ENCODE measurements around the gene C17orf113. TPM values are rescaled to one million over a fixed set of nuclear protein-coding genes. Genes with fewer than 3 reads are reported as not detected.

The C17orf113 gene
- total and polyA plus RNA-seq, 2 of the 13 experiments (the other 11 are each of a cell fraction or from before 2014, with no cell fraction given): 0.87 to 1.1 TPM

- peak; percentile 66; the same call in 1 of the 2 replicates for TF ChIP-seq ZHX2 (IDR thresholded peaks at IDR 0.05; ENCODE audit: low read depth)
- no peak for TF ChIP-seq ZHX2 (CRISPR knock-in tag; IDR thresholded peaks at IDR 0.05; ENCODE audit: borderline replicate concordance)
- peak; percentile 79; the same call in 1 of the 2 replicates for TF ChIP-seq ZBTB7B (CRISPR knock-in tag; IDR thresholded peaks at IDR 0.05)
- TF ChIP-seq ARID5B (CRISPR knock-in tag; IDR thresholded peaks at IDR 0.05): peak; percentile 12
- 0 out of 2 replicates have a peak, but pooled peaks have one; percentile 31 for TF ChIP-seq ZNF274 (CRISPR knock-in tag; IDR thresholded peaks at IDR 0.05)
- no peak for TF ChIP-seq LRRFIP1 (CRISPR knock-in tag; conservative IDR thresholded peaks at IDR 0.05)
- no peak for TF ChIP-seq MTERF4 (CRISPR knock-in tag; IDR thresholded peaks at IDR 0.05)
- peak; percentile 67; the same call in 1 of the 2 replicates for TF ChIP-seq ZMYM4 (CRISPR knock-in tag; IDR thresholded peaks at IDR 0.05)
- TF ChIP-seq SALL2 (CRISPR knock-in tag; IDR thresholded peaks at IDR 0.05): peak; percentile 52; the same call in 1 of the 2 replicates
- no peak for TF ChIP-seq DPF2 (CRISPR knock-in tag; IDR thresholded peaks at IDR 0.05; ENCODE audit: borderline replicate concordance, low read depth)
- peak; percentile 68; the same call in 1 of the 2 replicates for TF ChIP-seq KAT8 (CRISPR knock-in tag; IDR thresholded peaks at IDR 0.05)
- peak; percentile 57; the same call in 1 of the 2 replicates for TF ChIP-seq ZNF691 (CRISPR knock-in tag; IDR thresholded peaks at IDR 0.05; ENCODE audit: borderline replicate concordance, low read depth)
- peak; percentile 94 for TF ChIP-seq YY1 (IDR thresholded peaks at IDR 0.05; ENCODE audit: insufficient read depth, insufficient replicate concordance, low read depth, low read length)
- TF ChIP-seq FOXO1 (CRISPR knock-in tag; IDR thresholded peaks at IDR 0.05): 0 out of 2 replicates have a peak, but pooled peaks have one; percentile 28
Measured at GRCh38 chr17:42050393-42051012, at the start of gene C17orf113 (continued).

Data from HepG2 (cell line).